ENCODE data around the gene GDPD5. TPM values are rescaled to one million over a fixed set of nuclear protein-coding genes. Genes with fewer than 3 reads are reported as not detected.
A peak's percentile ranks its signal among the peaks of the same experiment; 100 is the strongest.

Gene GDPD5
- total RNA-seq, 2 experiments from 2014 or later = 107 to 109 TPM

GRCh38 chr11:75538150-75538942, 12.6 kb upstream of the GDPD5 start:
- no peaks in the 10 kb centered on the region for H3K9me3 Mint-ChIP-seq
- H3K27me3 Mint-ChIP-seq = no peaks in the 10 kb centered on the region
- no peak overlapping the region for H3K4me3 Mint-ChIP-seq
- H3K36me3 Mint-ChIP-seq (ENCODE audit: low read depth) = no peaks in the 10 kb centered on the region
- H3K27ac Mint-ChIP-seq = no peak overlapping the region
- peaks cover 55% of the 10 kb centered on the region for H3K4me1 Mint-ChIP-seq
- DNase-seq = no peak
- CTCF ChIA-PET = interaction anchor here (0.6 to 10.6 kb wide), 5 partner anchors 10 to 614 kb away, joined by 3 to 159 read pairs (median 3); no protein-coding TSS in a partner anchor
- POLR2A ChIA-PET = interaction anchor here (0.8 to 4.2 kb wide), 4 partner anchors 11 to 139 kb away, joined by 3 to 20 read pairs (median 8); partner anchors contain the start of genes RPS3 and SERPINH1

GRCh38 chr11:75537740-75538139, 12.0 kb upstream of the GDPD5 start:
- H3K4me3 Mint-ChIP-seq = peak overlapping the region; percentile 45

DNA sequence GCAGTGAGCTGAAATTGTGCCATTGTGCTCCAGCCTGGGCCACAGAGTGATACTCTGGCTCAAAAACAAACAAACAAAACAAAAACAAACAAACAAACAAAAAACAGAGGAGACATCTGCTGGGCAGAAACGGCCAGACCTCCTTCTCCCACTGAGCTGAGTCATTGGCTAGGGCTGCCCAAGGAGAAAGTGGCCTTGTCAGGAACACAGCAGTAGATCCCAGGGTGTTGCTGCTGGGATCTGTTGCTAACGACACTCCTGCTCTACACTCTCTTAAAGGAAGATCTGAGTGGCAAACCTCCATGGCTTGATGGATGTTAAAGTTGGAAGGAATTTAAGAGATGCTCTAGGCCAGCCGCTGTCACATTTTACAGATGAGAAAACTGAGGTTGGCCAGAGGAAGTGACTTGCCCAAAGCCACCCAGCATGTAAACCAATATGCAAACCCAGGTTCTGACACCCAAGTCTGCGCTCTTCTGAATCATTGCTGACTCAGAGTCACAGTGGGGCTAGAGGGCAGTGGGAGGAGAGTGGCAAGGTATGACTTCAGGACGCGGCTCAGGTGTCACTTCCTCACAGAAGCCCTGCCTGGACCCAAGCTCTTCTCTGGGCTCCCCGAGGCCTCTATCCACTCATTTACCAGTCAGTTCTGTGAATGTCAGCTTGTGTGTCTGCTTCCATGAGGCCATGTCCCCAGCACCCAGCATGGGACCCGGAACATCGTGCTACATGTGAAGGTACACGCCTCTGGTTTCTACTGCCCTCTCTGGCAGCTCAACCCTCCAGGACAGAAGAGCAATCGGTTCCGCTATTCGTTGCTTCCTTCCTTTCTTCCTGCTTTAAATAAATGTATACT, 11.3 kb upstream of the GDPD5 start:
- Mint-ChIP-seq H3K9me3 (no peaks in the 10 kb centered on the region), H3K27ac (peak overlapping the region; percentile 84), H3K36me3 (ENCODE audit: low read depth) (no peaks in the 10 kb centered on the region), H3K4me3 (peak overlapping the region; percentile 45), H3K27me3 (no peaks in the 10 kb centered on the region), H3K4me1 (peaks cover 59% of the 10 kb centered on the region)
- ChIA-PET CTCF (interaction anchor here (1.0 to 10.6 kb wide), 8 partner anchors 12 to 261 kb away, joined by 3 to 159 read pairs (median 5); partner anchors contain the start of gene GDPD5), POLR2A (interaction anchor here (0.6 to 4.2 kb wide), 8 partner anchors 8 to 261 kb away, joined by 3 to 20 read pairs (median 4); partner anchors contain the start of genes GDPD5, RPS3 and SERPINH1)
- DNase-seq = peak; percentile 80

More at GRCh38 chr11:75537740-75538139, 12.0 kb upstream of the GDPD5 start:
- H3K27me3 Mint-ChIP-seq = no peaks in the 10 kb centered on the region
- no peak for DNase-seq
- H3K36me3 Mint-ChIP-seq (ENCODE audit: low read depth) = no peaks in the 10 kb centered on the region
- peak overlapping the region; percentile 84 for H3K27ac Mint-ChIP-seq
- POLR2A ChIA-PET = interaction anchor here (1.1 to 4.2 kb wide), 5 partner anchors 9 to 138 kb away, joined by 4 to 20 read pairs (median 7); partner anchors contain the start of genes GDPD5, RPS3 and SERPINH1
- H3K4me1 Mint-ChIP-seq = peaks cover 55% of the 10 kb centered on the region
- H3K9me3 Mint-ChIP-seq = no peaks in the 10 kb centered on the region
- CTCF ChIA-PET = interaction anchor here (1.0 to 10.6 kb wide), 8 partner anchors 11 to 262 kb away, joined by 3 to 159 read pairs (median 4); partner anchors contain the start of gene GDPD5

GRCh38 chr11:75535071-75535470, 9.3 kb upstream of the GDPD5 start:
- ChIA-PET CTCF (interaction anchor here (0.7 to 10.6 kb wide), 10 partner anchors 14 to 1042 kb away, joined by 3 to 159 read pairs (median 4); no protein-coding TSS in a partner anchor), POLR2A (interaction anchor here (1.6 to 4.2 kb wide), 3 partner anchors 10 to 260 kb away, joined by 8 to 20 read pairs (median 8); partner anchors contain the start of genes GDPD5 and SERPINH1)
- H3K27me3 Mint-ChIP-seq = no peaks in the 10 kb centered on the region
- H3K9me3 Mint-ChIP-seq = no peaks in the 10 kb centered on the region
- H3K27ac Mint-ChIP-seq = peak overlapping the region; percentile 76
- peaks cover 78% of the 10 kb centered on the region for H3K4me1 Mint-ChIP-seq
- no peak for DNase-seq
- no peaks in the 10 kb centered on the region for H3K36me3 Mint-ChIP-seq (ENCODE audit: low read depth)
- H3K4me3 Mint-ChIP-seq = no peak overlapping the region

DNA sequence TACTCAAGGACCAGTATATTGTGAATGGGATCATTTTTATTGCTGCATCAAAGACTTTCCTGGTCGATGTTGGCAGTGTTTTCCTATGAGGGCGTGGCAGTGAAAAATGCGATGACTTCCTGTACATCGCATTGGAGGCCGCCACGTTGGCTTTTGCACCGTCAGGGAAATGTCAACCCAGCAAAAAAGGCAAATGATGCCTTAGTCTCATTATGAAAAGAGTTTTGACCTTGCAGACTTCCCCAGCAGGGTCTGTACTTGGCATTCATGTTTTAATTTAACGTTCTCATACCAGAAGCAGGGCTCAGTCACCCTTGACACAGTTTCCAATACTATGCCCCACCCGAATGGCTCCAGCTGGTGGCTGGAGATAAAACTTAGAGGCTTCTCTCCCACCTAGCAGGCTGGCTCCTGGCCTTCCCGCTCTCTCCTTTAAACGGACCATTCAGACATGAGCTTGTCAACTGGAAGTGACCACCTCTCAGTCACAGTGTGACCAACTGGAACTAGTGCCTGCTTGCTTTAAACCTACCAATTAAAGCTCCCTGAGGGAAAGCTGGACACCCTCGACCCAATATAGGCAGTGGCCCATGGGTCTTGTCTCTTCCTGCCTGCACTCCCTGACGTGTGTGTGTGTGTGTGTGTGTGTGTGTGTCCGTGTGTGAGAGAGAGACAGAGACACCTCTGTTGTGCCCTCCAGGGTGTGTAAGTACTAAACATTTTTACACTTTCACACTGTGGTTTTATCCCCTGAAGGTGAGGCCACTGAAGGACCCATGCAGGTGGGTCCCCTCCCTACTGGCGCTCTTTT, 8.7 kb upstream of the GDPD5 start:
- H3K27me3 Mint-ChIP-seq = no peaks in the 10 kb centered on the region
- peaks cover 80% of the 10 kb centered on the region for H3K4me1 Mint-ChIP-seq
- H3K4me3 Mint-ChIP-seq = no peak overlapping the region
- no peaks in the 10 kb centered on the region for H3K9me3 Mint-ChIP-seq
- POLR2A ChIA-PET = interaction anchor here (1.0 to 3.0 kb wide), 7 partner anchors 9 to 259 kb away, joined by 3 to 13 read pairs (median 4); partner anchors contain the start of gene GDPD5
- peak; percentile 43 for DNase-seq
- CTCF ChIA-PET = interaction anchor here (0.7 to 10.6 kb wide), 17 partner anchors 13 to 1042 kb away, joined by 3 to 159 read pairs (median 3); no protein-coding TSS in a partner anchor
- no peaks in the 10 kb centered on the region for H3K36me3 Mint-ChIP-seq (ENCODE audit: low read depth)
- peak overlapping the region; percentile 76 for H3K27ac Mint-ChIP-seq

DNA sequence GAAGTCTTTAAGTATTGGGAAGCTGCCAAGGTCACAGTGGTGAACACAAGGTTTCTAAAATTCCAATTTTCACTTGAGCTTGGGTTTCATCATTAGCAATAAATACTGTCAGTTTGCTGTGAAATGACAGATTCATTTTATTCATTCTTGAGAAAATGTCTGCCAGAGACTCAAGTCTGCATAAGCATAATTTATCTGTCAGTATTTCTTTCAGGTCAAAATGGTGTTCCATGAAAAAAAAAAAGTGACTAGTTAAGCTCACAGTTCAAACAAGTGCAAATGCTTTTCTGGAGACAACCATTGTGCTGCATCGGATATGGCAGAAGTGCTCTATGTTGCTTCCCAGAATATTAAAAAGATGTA, 8.1 kb upstream of the GDPD5 start:
- Mint-ChIP-seq H3K4me1 (peaks cover 76% of the 10 kb centered on the region), H3K9me3 (no peaks in the 10 kb centered on the region), H3K36me3 (ENCODE audit: low read depth) (no peaks in the 10 kb centered on the region), H3K27me3 (no peaks in the 10 kb centered on the region), H3K4me3 (no peak overlapping the region), H3K27ac (peak overlapping the region; percentile 76)
- POLR2A ChIA-PET = interaction anchor here (1.0 to 3.0 kb wide), 7 partner anchors 8 to 259 kb away, joined by 3 to 13 read pairs (median 4); partner anchors contain the start of gene GDPD5
- CTCF ChIA-PET = interaction anchor here (0.7 to 10.6 kb wide), 17 partner anchors 12 to 257 kb away, joined by 3 to 159 read pairs (median 3); no protein-coding TSS in a partner anchor
- DNase-seq = no peak

GRCh38 chr11:75532200-75533048, 6.7 kb upstream of the GDPD5 start:
- Mint-ChIP-seq H3K36me3 (ENCODE audit: low read depth) (peaks cover 2% of the 10 kb centered on the region), H3K9me3 (no peaks in the 10 kb centered on the region), H3K4me1 (peaks cover 70% of the 10 kb centered on the region), H3K27ac (peak overlapping the region; percentile 75), H3K4me3 (peak overlapping the region; percentile 6), H3K27me3 (peaks cover 5% of the 10 kb centered on the region)
- ChIA-PET POLR2A (interaction anchor here (1.1 to 3.0 kb wide), 6 partner anchors 9 to 144 kb away, joined by 3 to 16 read pairs (median 8); no protein-coding TSS in a partner anchor), CTCF (interaction anchor here (0.7 to 10.6 kb wide), 25 partner anchors 9 to 257 kb away, joined by 3 to 159 read pairs (median 4); no protein-coding TSS in a partner anchor)
- peak; percentile 88 for DNase-seq

- no peaks in the 10 kb centered on the region for H3K9me3 Mint-ChIP-seq
- POLR2A ChIA-PET = interaction anchor here (0.6 to 3.0 kb wide), 8 partner anchors 8 to 143 kb away, joined by 3 to 16 read pairs (median 4); no protein-coding TSS in a partner anchor
- peak overlapping the region; percentile 6 for H3K4me3 Mint-ChIP-seq
- peaks cover 2% of the 10 kb centered on the region for H3K36me3 Mint-ChIP-seq (ENCODE audit: low read depth)
- DNase-seq = peak; percentile 29
- H3K27ac Mint-ChIP-seq = peak overlapping the region; percentile 75
- CTCF ChIA-PET = interaction anchor here (0.7 to 10.6 kb wide), 21 partner anchors 10 to 255 kb away, joined by 3 to 159 read pairs (median 5); no protein-coding TSS in a partner anchor
- H3K27me3 Mint-ChIP-seq = peaks cover 5% of the 10 kb centered on the region
- H3K4me1 Mint-ChIP-seq = peaks cover 69% of the 10 kb centered on the region
Observed at GRCh38 chr11:75531325-75531724, 5.6 kb upstream of the GDPD5 start.

GRCh38 chr11:75530577-75530976, 4.8 kb upstream of the GDPD5 start:
- POLR2A ChIA-PET = interaction anchor here (0.9 to 3.0 kb wide), 5 partner anchors 38 to 130 kb away, joined by 3 to 16 read pairs (median 3); no protein-coding TSS in a partner anchor
- DNase-seq = no peak
- CTCF ChIA-PET = interaction anchor here (0.6 to 10.6 kb wide), 8 partner anchors 9 to 251 kb away, joined by 3 to 159 read pairs (median 12); no protein-coding TSS in a partner anchor
- H3K4me1 Mint-ChIP-seq = peaks cover 64% of the 10 kb centered on the region
- H3K9me3 Mint-ChIP-seq = no peaks in the 10 kb centered on the region
- peaks cover 5% of the 10 kb centered on the region for H3K27me3 Mint-ChIP-seq
- H3K27ac Mint-ChIP-seq = peak overlapping the region; percentile 41
- H3K4me3 Mint-ChIP-seq = no peak overlapping the region
- H3K36me3 Mint-ChIP-seq (ENCODE audit: low read depth) = peaks cover 2% of the 10 kb centered on the region

DNA sequence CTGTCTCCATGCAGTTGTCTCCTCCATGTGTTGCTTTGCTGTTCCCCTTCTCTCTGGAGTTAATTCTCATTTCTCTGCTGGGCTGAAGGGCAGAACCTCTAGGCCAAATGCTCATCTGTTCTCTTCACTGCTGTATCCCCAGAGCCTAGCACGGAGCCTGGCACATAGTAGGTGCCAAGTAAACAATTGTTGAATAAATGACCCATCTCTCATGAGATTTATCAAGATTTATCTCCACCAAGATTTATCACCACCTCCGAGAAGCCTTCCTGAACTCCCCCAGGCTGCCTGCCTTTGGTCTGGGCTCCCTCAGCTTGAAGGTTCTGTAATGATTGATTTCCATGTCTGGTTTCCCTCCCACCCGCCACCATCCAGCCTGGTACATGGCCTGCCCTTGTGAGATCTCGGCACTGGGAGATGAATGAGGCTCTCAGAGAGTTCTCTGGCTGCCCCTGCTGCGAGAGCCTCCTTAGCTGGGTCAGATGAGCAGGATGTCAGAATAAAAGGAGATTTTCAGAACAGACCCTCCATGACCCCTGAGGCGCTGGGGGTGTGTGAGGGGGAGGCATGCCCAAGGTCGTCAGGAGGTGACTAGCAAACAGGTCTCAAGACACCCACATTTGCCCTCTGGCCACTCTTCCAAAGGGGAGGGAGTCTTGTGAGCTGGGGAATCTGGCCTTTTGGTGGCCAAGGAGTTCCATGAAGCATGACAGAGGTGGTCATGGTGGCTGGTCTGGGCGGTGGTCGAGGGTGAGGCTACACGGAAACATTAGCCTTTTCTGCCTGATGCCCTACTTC, 2.4 kb upstream of the GDPD5 start:
- Mint-ChIP-seq H3K27me3 (peaks cover 9% of the 10 kb centered on the region), H3K4me1 (peaks cover 60% of the 10 kb centered on the region), H3K36me3 (ENCODE audit: low read depth) (peaks cover 2% of the 10 kb centered on the region), H3K4me3 (peak overlapping the region; percentile 79), H3K27ac (no peak overlapping the region), H3K9me3 (no peaks in the 10 kb centered on the region)
- POLR2A ChIA-PET = interaction anchor here (0.6 to 1.2 kb wide), 5 partner anchors 9 to 127 kb away, joined by 3 to 5 read pairs (median 3); partner anchors contain the start of gene SERPINH1
- CTCF ChIA-PET = interaction anchor here (0.6 to 10.6 kb wide), 7 partner anchors 8 to 1523 kb away, joined by 3 to 159 read pairs (median 3); no protein-coding TSS in a partner anchor
- DNase-seq = no peak

Measured in activated CD4-positive, alpha-beta memory T cell treated with anti-CD3 and anti-CD28 coated beads, Interleukin-2, amount 10 ng/mL, durations not matched to agents 7 days and 5 days (primary cell).